Large intestine (tissue), 3 donors: ENCODE results near the gene TRAPPC3L. TPM values are rescaled to one million over a fixed set of nuclear protein-coding genes. Genes with fewer than 3 reads are reported as not detected.

ENCODE experiments used
- DNase-seq, 2 donors: peaks; one replicate each; pipeline versions ENCODE4 v3.0.0 to v3.0.0-alpha.2; 2013
- H3K27ac ChIP-seq: one replicate; pipeline ENCODE4 v1.5.1; 2013; ENCODE audit warnings: low read length
- H3K27me3 ChIP-seq: 2 replicates; pipeline ENCODE4 v1.6.1; 2013; ENCODE audit warnings: low read length; ENCODE audit not compliant: control insufficient read depth, insufficient read depth
- H3K36me3 ChIP-seq: 2 replicates; pipeline ENCODE4 v1.6.1; 2013; ENCODE audit warnings: low read length; ENCODE audit not compliant: control insufficient read depth, insufficient read depth
- H3K4me1 ChIP-seq: one replicate; pipeline ENCODE4 v1.6.1; 2013; ENCODE audit warnings: low read length; ENCODE audit not compliant: control insufficient read depth, insufficient read depth
- H3K4me3 ChIP-seq: one replicate; pipeline ENCODE4 v1.5.1; 2013; ENCODE audit warnings: low read length
- H3K9me3 ChIP-seq: one replicate; pipeline ENCODE4 v1.6.1; 2013; ENCODE audit warnings: mild to moderate bottlenecking, low read depth, low read length, moderate library complexity; ENCODE audit not compliant: control insufficient read depth
- WGBS: methylation state at CpG from one replicate; pipeline ENCODE4 v1.1.5; 2013; ENCODE audit warnings: low lambda C conversion rate; ENCODE audit not compliant: insufficient coverage; 5-methylcytosine and 5-hydroxymethylcytosine counted together
- polyA plus RNA-seq: library from polyadenylated mRNA; unstranded; fragments of 120-200 nt; gene quantifications from one replicate; pipeline ENCODE4 v1.2.1, GENCODE V29; 2013

The TRAPPC3L gene
- polyA plus RNA-seq, 1 donor = 0.18 TPM

DNA sequence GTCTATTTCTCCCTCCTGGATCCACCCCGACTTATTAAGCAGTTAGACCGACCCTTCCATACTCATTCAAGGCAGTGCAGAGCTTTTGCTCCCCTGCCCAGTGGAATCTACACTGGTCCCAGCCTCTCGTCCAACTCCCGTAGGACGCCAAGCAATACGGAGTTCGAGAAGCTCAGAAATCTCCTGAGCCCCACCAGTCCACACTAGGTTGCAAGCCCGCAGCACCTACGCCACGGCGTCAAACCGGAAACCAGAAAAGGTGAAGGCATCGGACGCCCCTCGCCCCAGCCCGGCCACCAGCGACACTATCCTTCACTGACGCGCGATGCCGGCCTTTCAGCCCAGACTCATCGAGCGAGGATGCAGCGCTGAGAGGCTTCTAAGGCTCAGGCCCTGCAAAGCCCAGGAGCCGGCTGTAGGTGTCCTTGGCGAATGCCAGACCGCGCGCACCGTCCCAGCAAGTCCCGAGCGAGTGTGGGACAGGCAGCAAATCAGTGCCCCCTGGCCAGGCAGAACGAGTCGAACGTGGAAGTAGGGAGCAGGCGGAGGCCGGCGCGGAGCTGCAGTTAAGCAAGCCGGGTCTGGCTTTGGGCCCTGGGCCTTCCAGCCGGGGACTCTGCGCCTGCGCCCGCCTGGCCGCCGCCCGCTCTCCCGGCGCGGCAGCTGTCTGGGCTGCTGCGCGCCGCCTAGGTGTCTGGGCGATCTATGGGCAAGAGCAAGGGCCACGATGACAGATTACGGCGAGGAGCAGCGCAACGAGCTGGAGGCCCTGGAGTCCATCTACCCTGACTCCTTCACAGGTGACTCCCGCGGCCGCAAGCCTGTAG, 25.6 kb upstream of the TRAPPC3L start, which contains the start of gene RWDD1:
RWDD1 (plus strand) TSS at position 649 of the 827 bp plus-strand sequence; CDS start at position 728, 79 bp downstream.
- no CpG with 5 or more reads among the region's 62 CpGs for WGBS

DNA sequence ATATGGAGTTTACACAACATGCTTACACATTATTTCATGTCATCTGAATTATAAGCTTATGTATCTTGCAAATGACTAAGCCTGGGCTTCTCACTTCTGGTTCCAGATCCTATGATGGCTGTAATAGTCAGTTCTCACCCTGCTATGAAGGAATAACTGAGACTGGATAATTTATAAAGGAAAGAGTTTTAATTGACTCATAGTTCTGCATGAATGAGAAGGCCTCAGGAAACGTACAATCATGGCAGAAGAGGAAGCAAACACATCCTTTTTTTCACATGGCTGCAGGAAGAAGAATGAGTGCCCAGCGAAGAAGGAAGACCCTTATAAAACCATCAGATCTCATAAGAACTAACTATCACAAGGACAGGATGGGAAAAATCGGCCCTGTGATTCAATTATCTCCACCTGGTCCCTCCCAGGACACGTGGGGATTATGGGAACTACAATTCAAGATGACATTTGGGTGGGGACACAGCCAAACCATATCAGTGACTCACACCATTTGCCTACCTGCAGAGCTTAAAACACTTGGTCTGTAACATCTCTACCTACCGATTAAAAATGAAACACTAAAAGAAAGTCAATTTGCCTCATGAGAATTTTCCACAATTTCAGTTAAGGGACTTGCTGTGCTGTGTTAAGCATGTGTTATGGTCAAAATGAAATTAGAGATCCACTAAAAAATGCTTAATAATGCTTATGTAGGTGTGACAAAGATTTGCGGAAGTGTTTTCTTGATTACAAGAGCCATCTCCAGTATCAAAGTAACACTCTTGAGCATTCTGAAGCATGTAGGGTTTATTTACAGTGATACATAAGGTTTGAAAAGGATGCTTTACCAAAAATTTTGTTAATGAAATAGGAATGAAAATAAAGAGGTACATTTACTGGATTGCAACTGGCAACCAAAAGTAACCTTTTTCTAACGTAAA, 23.6 kb upstream of the TRAPPC3L start:
- no peaks in the 10 kb centered on the region for H3K9me3 ChIP-seq
- no peak overlapping the region for H3K4me3 ChIP-seq
- 82% methylated on average over 2 of the region's 7 CpGs for WGBS
- H3K27ac ChIP-seq = no peak overlapping the region
- peaks cover 7% of the 10 kb centered on the region for H3K27me3 ChIP-seq
- H3K36me3 ChIP-seq = peaks cover 2% of the 10 kb centered on the region
- H3K4me1 ChIP-seq = no peaks in the 10 kb centered on the region
- DNase-seq = no peak

More for the DNA sequence above, 25.6 kb upstream of the TRAPPC3L start, which contains the start of gene RWDD1:
- Histone ChIP-seq H3K36me3 (peaks cover 15% of the 10 kb centered on the region), H3K27me3 (no peaks in the 10 kb centered on the region), H3K9me3 (no peaks in the 10 kb centered on the region), H3K27ac (peak within 1 kb of the TSS; percentile 93), H3K4me1 (no peaks in the 10 kb centered on the region), H3K4me3 (peak within 1 kb of the TSS; percentile 98)
- DNase-seq = peak; percentile 99 to 100

DNA sequence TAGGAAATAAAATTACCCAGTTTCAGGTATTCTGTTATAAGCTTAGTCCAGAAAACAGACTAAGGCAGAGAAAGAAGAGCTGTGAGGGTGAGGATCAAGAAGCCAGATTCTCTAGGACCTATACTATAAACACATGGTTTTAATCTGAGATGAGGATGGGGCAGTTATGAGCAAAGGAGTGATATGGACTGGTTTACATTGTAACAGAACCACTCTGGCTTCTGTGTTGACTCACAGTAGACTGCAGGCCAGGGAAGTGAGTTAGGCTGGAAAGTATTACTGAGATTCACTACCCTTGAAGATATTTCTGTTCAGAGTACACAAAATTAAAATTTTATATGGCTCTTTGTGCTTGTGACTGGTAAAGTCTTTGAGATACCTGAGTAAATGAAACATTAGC, 22.6 kb upstream of the TRAPPC3L start:
- Histone ChIP-seq H3K27ac (no peak overlapping the region), H3K27me3 (peaks cover 7% of the 10 kb centered on the region), H3K36me3 (no peaks in the 10 kb centered on the region), H3K9me3 (no peaks in the 10 kb centered on the region), H3K4me3 (no peak overlapping the region), H3K4me1 (no peaks in the 10 kb centered on the region)
- no peak for DNase-seq

DNA sequence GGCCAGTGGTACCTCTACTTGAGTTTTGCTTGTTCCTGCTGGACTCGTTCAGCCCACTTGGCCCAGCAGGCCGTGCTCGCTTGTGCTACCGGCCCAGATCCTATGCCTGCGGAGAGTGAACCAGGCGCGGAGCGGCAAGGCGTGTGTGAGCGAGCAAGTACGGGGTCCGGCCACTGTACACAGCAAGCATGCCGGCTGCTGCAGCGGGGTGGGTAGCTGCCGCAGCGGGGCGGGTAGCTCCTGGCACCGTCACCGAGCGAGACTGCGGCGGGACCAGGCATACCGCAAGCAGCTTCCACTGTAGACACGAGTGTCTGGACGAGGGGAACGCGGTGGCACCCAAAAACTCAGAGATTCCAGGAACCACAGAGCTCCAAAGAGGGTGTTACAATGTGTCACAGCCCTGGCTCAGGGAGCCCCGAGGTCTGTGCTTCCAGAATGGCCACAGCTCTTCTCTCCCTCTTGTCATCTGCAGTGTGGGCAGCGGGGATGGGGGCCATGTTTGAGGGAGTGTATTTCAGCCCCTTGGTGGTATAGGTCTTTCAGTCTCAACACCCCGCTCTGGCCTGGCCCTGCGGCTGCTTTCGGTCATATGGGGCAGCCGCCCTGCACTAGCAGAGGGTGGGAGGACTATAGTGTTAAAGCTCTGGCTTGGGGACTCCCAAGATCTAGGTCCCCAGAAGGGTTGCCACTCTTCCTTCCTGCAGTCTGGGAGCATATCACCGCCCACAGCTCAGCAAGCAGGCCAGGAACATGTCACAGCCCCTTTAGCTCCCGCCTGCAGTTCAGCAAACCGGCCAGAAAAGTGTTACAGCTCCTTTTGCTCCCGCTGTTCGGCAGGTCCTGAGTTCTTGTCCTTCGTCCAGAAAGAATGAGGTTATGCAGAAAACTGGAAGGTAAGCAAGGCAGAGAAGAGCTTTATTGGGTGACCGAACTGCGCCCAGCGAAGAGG, 19.7 kb upstream of the TRAPPC3L start:
- Histone ChIP-seq H3K27ac (no peak overlapping the region), H3K4me1 (peaks cover 3% of the 10 kb centered on the region), H3K4me3 (peak overlapping the region; percentile 26), H3K27me3 (peaks cover 7% of the 10 kb centered on the region), H3K36me3 (no peaks in the 10 kb centered on the region), H3K9me3 (no peaks in the 10 kb centered on the region)
- peak; percentile 12 to 37 for DNase-seq
- no CpG with 5 or more reads among the region's 42 CpGs for WGBS

DNA sequence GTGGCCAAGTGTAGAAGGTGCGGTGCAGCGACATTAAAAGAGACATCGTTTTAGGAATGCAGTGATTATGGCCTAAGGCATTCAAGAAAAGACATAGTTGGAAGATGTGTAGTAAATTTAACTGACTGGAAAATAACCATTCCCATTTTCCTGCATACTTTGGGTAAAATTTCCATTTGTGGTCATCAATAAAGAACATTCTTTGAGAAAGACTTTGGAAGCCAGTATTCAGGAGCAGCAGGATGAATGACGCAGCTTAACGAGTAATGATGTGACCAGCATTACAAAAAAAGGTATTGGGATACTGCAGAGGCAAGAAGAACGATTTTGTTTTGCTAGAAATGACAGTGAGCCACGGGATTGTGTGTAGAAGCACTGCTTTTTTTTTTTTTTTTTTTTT, 18.8 kb upstream of the TRAPPC3L start:
- H3K36me3 ChIP-seq = no peaks in the 10 kb centered on the region
- WGBS = 60% methylated on average over 1 of the region's 7 CpGs
- H3K4me3 ChIP-seq = no peak overlapping the region
- no peak overlapping the region for H3K27ac ChIP-seq
- peaks cover 7% of the 10 kb centered on the region for H3K27me3 ChIP-seq
- no peaks in the 10 kb centered on the region for H3K9me3 ChIP-seq
- no peak for DNase-seq
- H3K4me1 ChIP-seq = peaks cover 3% of the 10 kb centered on the region

DNA sequence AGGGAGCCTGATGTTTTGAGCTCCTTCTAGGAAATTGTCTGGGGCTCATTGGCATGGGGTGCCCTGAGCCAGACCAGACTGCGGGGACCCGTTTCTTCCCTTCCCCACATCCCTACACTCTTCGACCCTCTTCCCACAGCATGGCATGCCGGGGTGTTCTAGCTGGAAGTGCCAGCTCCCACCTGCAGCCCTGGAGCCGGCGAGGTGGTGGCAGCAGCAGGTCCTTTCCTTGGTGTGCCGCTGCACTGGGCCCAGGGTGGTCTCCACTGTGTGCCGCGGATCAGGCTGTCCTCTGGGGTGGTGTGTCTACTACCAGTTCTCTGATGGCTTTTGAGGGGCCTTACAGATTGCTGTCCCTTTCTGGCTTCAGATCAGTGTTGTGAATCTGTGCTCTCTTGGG, 18.3 kb upstream of the TRAPPC3L start:
- whole genome bisulfite sequencing = no CpG with 5 or more reads among the region's 9 CpGs
- H3K27me3 ChIP-seq = peaks cover 7% of the 10 kb centered on the region
- H3K9me3 ChIP-seq = no peaks in the 10 kb centered on the region
- no peak overlapping the region for H3K4me3 ChIP-seq
- H3K27ac ChIP-seq = no peak overlapping the region
- H3K36me3 ChIP-seq = no peaks in the 10 kb centered on the region
- H3K4me1 ChIP-seq = peaks cover 3% of the 10 kb centered on the region
- no peak for DNase-seq

DNA sequence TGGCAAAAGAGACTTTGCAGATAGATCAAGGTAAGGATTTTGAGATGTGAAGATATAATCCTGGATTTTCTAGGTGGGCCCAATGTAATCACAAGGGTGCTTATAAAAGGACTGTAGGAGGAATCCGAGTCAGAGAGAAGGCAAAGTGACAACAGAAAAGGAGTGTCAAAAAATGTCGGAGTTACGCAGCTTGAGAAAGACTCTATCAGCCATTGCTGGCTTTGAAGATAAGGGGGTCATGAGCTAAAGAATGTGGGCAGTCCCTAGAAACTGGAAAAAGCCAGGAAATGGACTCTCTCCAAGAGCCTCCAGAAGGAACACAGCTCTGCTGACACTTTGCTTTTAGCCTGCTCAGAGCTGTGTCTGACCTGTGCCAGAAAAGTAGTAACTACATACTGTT, 17.1 kb upstream of the TRAPPC3L start:
- no peaks in the 10 kb centered on the region for H3K9me3 ChIP-seq
- no peak overlapping the region for H3K4me3 ChIP-seq
- peaks cover 3% of the 10 kb centered on the region for H3K4me1 ChIP-seq
- DNase-seq = peak; percentile 45
- peak overlapping the region; percentile 69 for H3K27ac ChIP-seq
- H3K36me3 ChIP-seq = no peaks in the 10 kb centered on the region
- H3K27me3 ChIP-seq = peaks cover 7% of the 10 kb centered on the region
- WGBS = 24% methylated on average over 2 of the region's 3 CpGs

DNA sequence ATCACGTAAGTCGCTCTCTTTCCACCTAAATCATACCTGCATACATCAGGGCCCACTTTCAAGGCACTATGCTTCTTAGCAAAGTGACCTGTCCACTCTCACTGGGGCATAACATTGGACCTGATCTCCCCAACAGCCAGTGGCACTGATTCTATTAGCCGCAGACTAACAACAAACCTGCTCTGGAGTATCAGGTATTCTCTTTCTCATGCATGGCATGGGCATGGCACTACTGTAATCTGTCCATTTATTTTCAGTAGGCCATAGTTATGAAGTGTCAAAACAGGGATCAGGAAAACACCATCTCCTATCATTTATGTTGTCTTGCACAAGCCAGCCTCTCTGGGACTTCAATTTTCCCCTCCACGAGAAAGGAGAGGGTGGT, 16.5 kb upstream of the TRAPPC3L start:
- no peak for DNase-seq
- H3K4me1 ChIP-seq = peaks cover 3% of the 10 kb centered on the region
- no CpG with 5 or more reads among the region's 4 CpGs for WGBS
- peak overlapping the region; percentile 69 for H3K27ac ChIP-seq
- H3K4me3 ChIP-seq = no peak overlapping the region
- H3K36me3 ChIP-seq = no peaks in the 10 kb centered on the region
- no peaks in the 10 kb centered on the region for H3K9me3 ChIP-seq
- H3K27me3 ChIP-seq = peaks cover 7% of the 10 kb centered on the region

DNA sequence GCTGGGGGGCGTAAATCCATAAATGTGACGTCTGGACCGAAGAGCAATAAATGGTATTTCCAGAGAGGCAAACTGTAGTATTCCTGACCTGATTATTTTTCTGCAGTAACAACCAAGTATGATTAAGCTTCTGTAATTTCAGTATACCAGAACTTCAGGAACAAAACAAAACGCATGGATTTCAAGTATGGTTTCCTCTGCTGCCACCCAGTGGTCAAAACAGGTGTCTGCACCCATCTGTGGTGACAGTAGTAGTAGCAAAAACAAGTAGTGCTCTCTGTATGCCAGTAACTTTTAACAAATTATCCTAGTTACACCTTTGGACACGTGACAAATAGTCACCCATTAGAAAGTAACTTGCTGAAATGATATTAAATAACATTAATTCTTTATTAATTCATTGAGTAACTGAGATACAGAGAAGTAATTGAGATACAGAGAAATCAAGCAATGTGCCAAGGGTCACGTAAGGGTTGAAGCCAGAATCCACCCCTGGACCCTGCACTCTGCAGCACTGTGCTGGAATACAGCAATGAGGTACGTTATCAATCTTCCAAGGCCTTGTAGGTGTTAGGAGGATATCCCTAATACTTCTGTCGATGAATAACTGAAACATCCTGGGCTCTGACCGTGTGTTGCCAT, 16.0 kb upstream of the TRAPPC3L start:
- H3K36me3 ChIP-seq = no peaks in the 10 kb centered on the region
- H3K9me3 ChIP-seq = no peaks in the 10 kb centered on the region
- H3K27me3 ChIP-seq = peaks cover 7% of the 10 kb centered on the region
- WGBS = no CpG with 5 or more reads among the region's 9 CpGs
- peak overlapping the region; percentile 69 for H3K27ac ChIP-seq
- H3K4me1 ChIP-seq = peaks cover 3% of the 10 kb centered on the region
- peak; percentile 60 to 66 for DNase-seq
- H3K4me3 ChIP-seq = peak overlapping the region; percentile 26
